GM23248 (cell line): ENCODE results near the gene EFCAB7. TPM values are rescaled to one million over a fixed set of nuclear protein-coding genes. Genes with fewer than 3 reads are reported as not detected.

Source experiments
- DNase-seq: peaks from one replicate; pipeline ENCODE4 v3.0.0-alpha.2; 2015
- H2AFZ ChIP-seq: fragments of 200-600 bp; sonication (generic); 2 replicates; pipeline ENCODE4 v1.6.1; 2016; ENCODE audit warnings: antibody characterized with exemption
- H3F3A ChIP-seq: fragments of 200-600 bp; sonication (generic); 2 replicates; pipeline ENCODE4 v1.6.1; 2016; ENCODE audit warnings: mild to moderate bottlenecking, antibody characterized with exemption, mixed run types; ENCODE audit not compliant: insufficient read depth
- H3K27ac ChIP-seq: fragments of 200-600 bp; sonication (generic); 2 replicates; pipeline ENCODE4 v1.5.1; 2016; ENCODE audit warnings: mild to moderate bottlenecking
- H3K27me3 ChIP-seq: fragments of 200-600 bp; sonication (generic); replicated peaks from 2 replicates; pipeline ENCODE4 v1.6.1; 2016; ENCODE audit warnings: mild to moderate bottlenecking; ENCODE audit not compliant: insufficient read depth
- H3K36me3 ChIP-seq: fragments of 200-600 bp; sonication (generic); 2 replicates; pipeline ENCODE4 v1.6.1; 2016; ENCODE audit warnings: low read depth, mild to moderate bottlenecking
- H3K4me1 ChIP-seq: fragments of 200-600 bp; sonication (generic); 2 replicates; pipeline ENCODE4 v1.6.1; 2016; ENCODE audit warnings: mild to moderate bottlenecking; ENCODE audit not compliant: insufficient read depth
- H3K4me2 ChIP-seq: fragments of 200-600 bp; sonication (generic); one replicate; pipeline ENCODE4 v1.6.1; 2016; ENCODE audit warnings: mild to moderate bottlenecking; ENCODE audit not compliant: unreplicated experiment
- H3K4me3 ChIP-seq: fragments of 200-600 bp; sonication (generic); 2 replicates; pipeline ENCODE4 v1.5.1; 2016; ENCODE audit warnings: mild to moderate bottlenecking
- H3K79me2 ChIP-seq: fragments of 200-600 bp; sonication (generic); 2 replicates; pipeline ENCODE4 v1.6.1; 2016; ENCODE audit warnings: mild to moderate bottlenecking; ENCODE audit not compliant: insufficient read depth
- H3K9ac ChIP-seq: fragments of 200-600 bp; sonication (generic); 2 replicates; pipeline ENCODE4 v1.6.1; 2016; ENCODE audit warnings: mild to moderate bottlenecking
- H3K9me2 ChIP-seq: fragments of 200-600 bp; sonication (generic); 2 replicates; pipeline ENCODE4 v1.6.1; 2016; ENCODE audit warnings: mixed run types, mild to moderate bottlenecking, moderate library complexity; ENCODE audit not compliant: insufficient read depth
- H3K9me3 ChIP-seq: fragments of 200-600 bp; sonication (generic); one replicate; pipeline ENCODE4 v1.6.1; 2017; ENCODE audit warnings: low read depth
- H4K20me1 ChIP-seq: fragments of 200-600 bp; sonication (generic); 2 replicates; pipeline ENCODE4 v1.6.0; 2016; ENCODE audit not compliant: insufficient read depth
- EZH2 ChIP-seq: fragments of 200-600 bp; sonication (generic); IDR thresholded peaks from 2 replicates; pipeline ENCODE4 v1.6.1; 2018; ENCODE audit warnings: antibody characterized with exemption, mild to moderate bottlenecking; ENCODE audit not compliant: insufficient read depth, poor library complexity, severe bottlenecking
- EZH2phosphoT487 ChIP-seq: fragments of 200-600 bp; sonication (generic); IDR thresholded peaks from 2 replicates; pipeline ENCODE4 v1.6.1; 2018; ENCODE audit warnings: antibody characterized with exemption, moderate library complexity, mild to moderate bottlenecking, low read depth; ENCODE audit not compliant: insufficient read depth
- WGBS, 2 experiments: methylation state at CpG; one replicate each; pipeline ENCODE4 v1.1.6; 2015 to 2017; ENCODE audit warnings: low lambda C conversion rate in 2 of 2, low coverage in 1 of 2; ENCODE audit errors: missing lambda C conversion rate in 2 of 2; 5-methylcytosine and 5-hydroxymethylcytosine counted together
- in situ Hi-C: fragments of 300-500 bp; cut with MboI; formaldehyde crosslinking; loops from 2 replicates; pipeline ENCODE4 v1.15.0; 2020
- polyA plus RNA-seq: library from polyadenylated mRNA; unstranded; fragments of >200 nt; fragmentation: Nextera tagmentation; extraction: Ambion mirVana; gene quantifications from 2 replicates; pipeline ENCODE4 v1.2.1, GENCODE V29; 2016
- total RNA-seq: library from RNA; depleted of rRNA; stranded (reverse); fragments of >200 nt; shearing (Covaris generic); gene quantifications from 2 replicates; pipeline ENCODE4 v1.2.3, GENCODE V29; 2014

Gene EFCAB7
- total and polyA plus RNA-seq, 2 experiments from 2014 or later: 6.2 to 37.5 TPM

- Histone ChIP-seq H3F3A (no peaks in the 10 kb centered on the region), H3K9me2 (no peaks in the 10 kb centered on the region), H3K9me3 (no peaks in the 10 kb centered on the region), H4K20me1 (0 out of 2 replicates have a peak, but pooled peaks cover 4% of the 10 kb centered on the region), H3K4me2 (no peak overlapping the region), H2AFZ (no peak overlapping the region), H3K36me3 (no peaks in the 10 kb centered on the region), H3K9ac (no peak overlapping the region), H3K79me2 (peaks cover 89% of the 10 kb centered on the region), H3K4me3 (no peak overlapping the region), H3K27ac (no peak overlapping the region), H3K27me3 (no peaks in the 10 kb centered on the region), H3K4me1 (0 out of 2 replicates have a peak, but pooled peaks cover 3% of the 10 kb centered on the region)
- in situ Hi-C loops: loop anchor here (25.0 kb wide), 1 partner anchor 635 kb away; no protein-coding TSS in a partner anchor
- TF ChIP-seq EZH2phosphoT487: no peak
- no peak for TF ChIP-seq EZH2
- WGBS, 2 experiments: 95 to 97% methylated on average over 1 of the region's 1 CpG
- DNase-seq: no peak
Observed at GRCh38 chr1:63601912-63602311, 78.6 kb downstream of the EFCAB7 start.

- 0 out of 2 replicates have a peak, but pooled peaks cover under 1% of the 10 kb centered on the region for H4K20me1 ChIP-seq
- no peaks in the 10 kb centered on the region for H3K9me2 ChIP-seq
- no peak overlapping the region for H3K9ac ChIP-seq
- H3F3A ChIP-seq: no peaks in the 10 kb centered on the region
- no peak overlapping the region for H3K27ac ChIP-seq
- TF ChIP-seq EZH2phosphoT487 (no peak), EZH2 (no peak)
- no peak overlapping the region for H3K4me2 ChIP-seq
- H3K4me3 ChIP-seq: no peak overlapping the region
- no peaks in the 10 kb centered on the region for H3K27me3 ChIP-seq
- H3K9me3 ChIP-seq: no peaks in the 10 kb centered on the region
- WGBS, 2 experiments: 93 to 96% methylated on average over 5 of the region's 5 CpGs
- no peaks in the 10 kb centered on the region for H3K36me3 ChIP-seq
- no peak overlapping the region for H2AFZ ChIP-seq
- 0 out of 2 replicates have a peak, but pooled peaks cover 3% of the 10 kb centered on the region for H3K4me1 ChIP-seq
- no peak for DNase-seq
- in situ Hi-C loops: loop anchor here (25.0 kb wide), 1 partner anchor 635 kb away; no protein-coding TSS in a partner anchor
- H3K79me2 ChIP-seq: peaks cover 88% of the 10 kb centered on the region
Observed at GRCh38 chr1:63602629-63603028, 79.3 kb downstream of the EFCAB7 start.

DNA sequence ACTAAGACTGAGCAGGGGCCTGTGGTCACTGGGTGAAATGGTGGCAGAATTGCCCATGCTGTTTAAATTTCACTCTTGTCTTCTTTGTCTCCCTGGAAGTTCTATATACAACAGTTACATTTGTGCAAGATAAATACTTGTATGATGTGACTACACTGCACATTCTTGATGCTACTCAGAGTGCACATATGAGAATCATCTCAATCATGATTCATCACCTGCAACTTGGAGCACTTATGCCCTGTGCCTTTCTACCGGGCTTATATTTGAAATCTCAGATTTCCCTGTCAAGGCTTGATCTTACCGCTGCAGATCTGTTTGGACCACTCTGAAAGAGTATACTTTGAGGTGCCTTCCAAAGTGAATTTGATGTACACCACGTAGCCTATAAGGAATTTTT is 80.5 kb downstream of the EFCAB7 start:
- no peaks in the 10 kb centered on the region for H3K36me3 ChIP-seq
- no peak overlapping the region for H3K4me3 ChIP-seq
- DNase-seq: peak; percentile 48
- H3K9me3 ChIP-seq: no peaks in the 10 kb centered on the region
- H2AFZ ChIP-seq: no peak overlapping the region
- no peaks in the 10 kb centered on the region for H4K20me1 ChIP-seq
- H3K9ac ChIP-seq: no peak overlapping the region
- H3K9me2 ChIP-seq: no peaks in the 10 kb centered on the region
- peaks cover 88% of the 10 kb centered on the region for H3K79me2 ChIP-seq
- in situ Hi-C loops: loop anchor here (25.0 kb wide), 1 partner anchor 633 kb away; no protein-coding TSS in a partner anchor
- no peak overlapping the region for H3K4me2 ChIP-seq
- WGBS, 2 experiments: 85 to 90% methylated on average over 3 of the region's 3 CpGs
- no peaks in the 10 kb centered on the region for H3K27me3 ChIP-seq
- H3K4me1 ChIP-seq: 0 out of 2 replicates have a peak, but pooled peaks cover 3% of the 10 kb centered on the region
- no peak for TF ChIP-seq EZH2
- TF ChIP-seq EZH2phosphoT487: no peak
- no peak overlapping the region for H3K27ac ChIP-seq
- H3F3A ChIP-seq: no peaks in the 10 kb centered on the region

GRCh38 chr1:63607322-63607721 is 84.0 kb downstream of the EFCAB7 start:
- no peak overlapping the region for H3K9ac ChIP-seq
- H3K9me3 ChIP-seq: no peaks in the 10 kb centered on the region
- no peak overlapping the region for H3K4me2 ChIP-seq
- H3F3A ChIP-seq: no peaks in the 10 kb centered on the region
- H3K36me3 ChIP-seq: no peaks in the 10 kb centered on the region
- DNase-seq: no peak
- in situ Hi-C loops: loop anchor here (25.0 kb wide), 1 partner anchor 630 kb away; no protein-coding TSS in a partner anchor
- no peaks in the 10 kb centered on the region for H4K20me1 ChIP-seq
- no peak overlapping the region for H3K27ac ChIP-seq
- no peaks in the 10 kb centered on the region for H3K27me3 ChIP-seq
- H3K4me3 ChIP-seq: no peak overlapping the region
- no peak overlapping the region for H2AFZ ChIP-seq
- WGBS, 2 experiments: 90 to 94% methylated on average over 7 of the region's 7 CpGs
- TF ChIP-seq EZH2 (no peak), EZH2phosphoT487 (no peak)
- no peaks in the 10 kb centered on the region for H3K9me2 ChIP-seq
- peaks cover 91% of the 10 kb centered on the region for H3K79me2 ChIP-seq
- 0 out of 2 replicates have a peak, but pooled peaks cover 3% of the 10 kb centered on the region for H3K4me1 ChIP-seq
